Peyer's patch (tissue), 4 donors: Measurements from ENCODE around the gene PPA2. TPM values are rescaled to one million over a fixed set of nuclear protein-coding genes. Genes with fewer than 3 reads are reported as not detected.

Source experiments
- DNase-seq, 3 donors: peaks; one replicate each; pipeline ENCODE4 v3.0.0-alpha.2; 2017 to 2019
- H3K27ac ChIP-seq, 4 donors: fragments of 200-600 bp; sonication (generic); one replicate each; pipeline ENCODE4 v1.5.1; 2016 to 2019
- H3K27me3 ChIP-seq, 2 donors: fragments of 200-600 bp; sonication (generic); one replicate each; pipeline ENCODE4 v1.5.1; 2019
- H3K36me3 ChIP-seq, 3 donors: fragments of 200-600 bp; sonication (generic); one replicate each; pipeline ENCODE4 v1.5.1; 2016 to 2019
- H3K4me1 ChIP-seq, 4 donors: fragments of 200-600 bp; sonication (generic); one replicate each; pipeline ENCODE4 v1.5.1; 2016 to 2019
- H3K4me3 ChIP-seq, 4 donors: fragments of 200-600 bp; sonication (generic); 1 replicate in 3 of 4; 2 replicates in 1 of 4; pipeline ENCODE4 v1.5.1; 2016 to 2019; ENCODE audit warnings: mild to moderate bottlenecking in 1 of 4
- H3K9me3 ChIP-seq, 4 donors: fragments of 200-600 bp; sonication (generic); one replicate each; pipeline ENCODE4 v1.5.1; 2016 to 2019; ENCODE audit warnings: mild to moderate bottlenecking in 1 of 4
- CTCF ChIP-seq, 6 experiments: fragments of 450-650 bp in 4 of 6; fragments of 200-600 bp in 2 of 6; sonication (generic) in 1 of 6; IDR thresholded peaks; one replicate each; pipeline ENCODE4 v1.5.1; 2017 to 2019; ENCODE audit warnings: antibody characterized with exemption in 6 of 6, mild to moderate bottlenecking in 3 of 6, moderate library complexity in 1 of 6
- POLR2A ChIP-seq, 2 donors: fragments of 450-650 bp; IDR thresholded peaks; one replicate each; pipeline ENCODE4 v1.5.1; 2017; ENCODE audit warnings: antibody characterized with exemption in 2 of 2, mild to moderate bottlenecking in 2 of 2, moderate library complexity in 2 of 2
- small RNA-seq, 2 donors: library from RNA; depleted of rRNA; stranded (forward); fragments of <200 nt; gene quantifications; one replicate each; pipeline ENCODE3, GENCODE V24; 2016
- total RNA-seq, 4 donors: library from RNA; depleted of rRNA; stranded (reverse); fragments of >200 nt; gene quantifications; one replicate each; pipeline ENCODE4 v1.1.0, GENCODE V29; 2016

PPA2 gene
- total RNA-seq, 4 donors from 2014 or later: 58.4 to 140 (median 104) TPM

GRCh38 chr4:105343146-105343931 is 130.5 kb downstream of the PPA2 start:
- Histone ChIP-seq H3K9me3 (no peaks in the 10 kb centered on the region), H3K36me3 (no peaks in the 10 kb centered on the region), H3K4me1 (no peaks in the 10 kb centered on the region), H3K27me3 (no peaks in the 10 kb centered on the region), H3K4me3 (no peak overlapping the region), H3K27ac (no peak overlapping the region)
- TF ChIP-seq POLR2A (IDR thresholded peaks at IDR 0.05) (no peak), CTCF (IDR thresholded peaks at IDR 0.05) (no peak)
- DNase-seq: no peak

DNA sequence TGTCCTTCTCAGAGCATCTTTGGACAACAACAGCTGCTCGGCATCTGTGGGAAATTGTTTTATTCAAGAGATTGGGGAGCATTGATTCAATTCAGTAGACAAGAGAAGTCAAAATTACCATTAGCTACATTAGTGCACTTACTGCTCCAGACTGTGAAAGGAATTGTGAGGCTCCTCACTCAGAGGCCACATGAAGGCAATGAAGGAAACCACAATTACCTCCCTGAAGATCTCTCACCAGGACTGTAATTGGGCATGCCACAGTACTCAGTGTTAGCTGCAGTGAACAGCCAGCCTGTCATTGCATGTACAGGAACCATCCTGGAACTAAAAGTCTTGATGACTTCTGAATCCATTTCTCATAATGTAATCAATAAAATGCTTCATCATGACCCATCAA is 144.8 kb downstream of the PPA2 start:
- H3K9me3 ChIP-seq: no peaks in the 10 kb centered on the region
- no peak overlapping the region for H3K4me3 ChIP-seq
- H3K27me3 ChIP-seq: no peaks in the 10 kb centered on the region
- no peaks in the 10 kb centered on the region for H3K4me1 ChIP-seq
- H3K36me3 ChIP-seq: no peaks in the 10 kb centered on the region
- no peak for DNase-seq
- no peak overlapping the region for H3K27ac ChIP-seq
- TF ChIP-seq POLR2A (IDR thresholded peaks at IDR 0.05) (no peak), CTCF (IDR thresholded peaks at IDR 0.05) (no peak)

DNA sequence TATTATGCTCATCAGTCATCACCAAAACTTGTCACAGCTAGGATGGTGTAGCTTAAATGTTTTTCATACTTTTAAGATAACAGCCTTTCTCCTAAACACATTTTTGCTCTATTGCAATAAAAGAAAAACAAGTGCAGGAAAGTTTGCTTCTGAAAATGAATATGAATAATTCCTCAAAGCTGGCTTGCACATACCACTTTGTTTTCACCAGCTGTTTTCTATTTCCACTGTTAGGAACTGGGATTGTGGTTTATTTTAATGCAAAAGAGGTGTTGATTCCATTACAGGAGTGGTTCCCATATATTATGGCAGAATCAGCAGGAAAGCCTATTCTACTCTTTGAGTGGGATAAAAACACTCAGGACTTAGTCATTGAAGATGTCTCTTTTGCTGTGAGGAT is 145.9 kb downstream of the PPA2 start:
- no peak for TF ChIP-seq CTCF (IDR thresholded peaks at IDR 0.05)
- no peak for TF ChIP-seq POLR2A (IDR thresholded peaks at IDR 0.05)
- no peak overlapping the region for H3K27ac ChIP-seq
- no peaks in the 10 kb centered on the region for H3K27me3 ChIP-seq
- DNase-seq: no peak
- no peaks in the 10 kb centered on the region for H3K36me3 ChIP-seq
- H3K4me1 ChIP-seq: no peaks in the 10 kb centered on the region
- H3K9me3 ChIP-seq: no peaks in the 10 kb centered on the region
- H3K4me3 ChIP-seq: no peak overlapping the region

- Histone ChIP-seq H3K27ac (no peak overlapping the region), H3K36me3 (no peaks in the 10 kb centered on the region), H3K9me3 (no peaks in the 10 kb centered on the region), H3K4me3 (no peak overlapping the region), H3K27me3 (no peaks in the 10 kb centered on the region), H3K4me1 (no peaks in the 10 kb centered on the region)
- DNase-seq: no peak
- TF ChIP-seq CTCF (IDR thresholded peaks at IDR 0.05) (no peak), POLR2A (IDR thresholded peaks at IDR 0.05) (no peak)
These were observed 146.6 kb downstream of the PPA2 start for GRCh38 chr4:105327222-105327621.

Small RNA genes within 50 kb of the gene (small RNA-seq; reads per million reads assigned to genes)
- gene RNU6-553P: 0 reads per million in 2 donors

Other genes starting within 250 kb of the PPA2 start
- 10 to 100 TPM; 17.3 to 31.8 (median 25.4) TPM for gene ARHGEF38, start 78.6 kb upstream of the PPA2 start, total RNA-seq
- gene INTS12, start 234.6 kb upstream of the PPA2 start, total RNA-seq: 10 to 100 TPM in 3 of 4 donors, 1 to 10 TPM in 1; 2.5 to 25.3 (median 21.1) TPM
- 10 to 100 TPM in 2 of 4 donors, 1 to 10 TPM in 2; 6.4 to 23.1 (median 10.3) TPM for gene GSTCD, start 234.7 kb upstream of the PPA2 start, total RNA-seq